NB4 (cell line): ENCODE measurements around the gene DIRAS1.
"Not testable (repeated sequence)": the region's sequence is repeated elsewhere in the genome, so short reads cannot be mapped to it uniquely, and the experiment has no call there.

ENCODE experiments used
- DNase-seq: peaks from one replicate; pipeline ENCODE4 v3.0.0; 2010; ENCODE audit warnings: low read depth
- H3K4me3 ChIP-seq: one replicate; pipeline ENCODE4 v1.5.1; 2011; ENCODE audit warnings: mild to moderate bottlenecking, low read depth, low read length, moderate library complexity
- MAX ChIP-seq: IDR thresholded peaks from 2 replicates; pipeline ENCODE4 v1.6.1; 2011; ENCODE audit warnings: low read depth, low read length
- MYC ChIP-seq: IDR thresholded peaks from 2 replicates; pipeline ENCODE4 v1.6.1; 2011; ENCODE audit warnings: low read depth, low read length
- POLR2A ChIP-seq: IDR thresholded peaks from 2 replicates; pipeline ENCODE4 v1.6.1; 2011; ENCODE audit warnings: mild to moderate bottlenecking; ENCODE audit not compliant: insufficient read length; ENCODE audit errors: extremely low read depth
- TF ChIP-seq, protein P1 (sequence below): IDR thresholded peaks from one replicate; pipeline ENCODE4 v1.5.1; 2012; ENCODE audit warnings: low read depth, low read length

Gene DIRAS1

GRCh38 chr19:2683430-2684003, 37.7 kb downstream of the DIRAS1 start:
- no peak for DNase-seq
- H3K4me3 ChIP-seq = no peak overlapping the region
- no peak for TF ChIP-seq MAX
- TF ChIP-seq POLR2A = no peak
- TF ChIP-seq MYC = no peak
- TF ChIP-seq, protein P1, sequence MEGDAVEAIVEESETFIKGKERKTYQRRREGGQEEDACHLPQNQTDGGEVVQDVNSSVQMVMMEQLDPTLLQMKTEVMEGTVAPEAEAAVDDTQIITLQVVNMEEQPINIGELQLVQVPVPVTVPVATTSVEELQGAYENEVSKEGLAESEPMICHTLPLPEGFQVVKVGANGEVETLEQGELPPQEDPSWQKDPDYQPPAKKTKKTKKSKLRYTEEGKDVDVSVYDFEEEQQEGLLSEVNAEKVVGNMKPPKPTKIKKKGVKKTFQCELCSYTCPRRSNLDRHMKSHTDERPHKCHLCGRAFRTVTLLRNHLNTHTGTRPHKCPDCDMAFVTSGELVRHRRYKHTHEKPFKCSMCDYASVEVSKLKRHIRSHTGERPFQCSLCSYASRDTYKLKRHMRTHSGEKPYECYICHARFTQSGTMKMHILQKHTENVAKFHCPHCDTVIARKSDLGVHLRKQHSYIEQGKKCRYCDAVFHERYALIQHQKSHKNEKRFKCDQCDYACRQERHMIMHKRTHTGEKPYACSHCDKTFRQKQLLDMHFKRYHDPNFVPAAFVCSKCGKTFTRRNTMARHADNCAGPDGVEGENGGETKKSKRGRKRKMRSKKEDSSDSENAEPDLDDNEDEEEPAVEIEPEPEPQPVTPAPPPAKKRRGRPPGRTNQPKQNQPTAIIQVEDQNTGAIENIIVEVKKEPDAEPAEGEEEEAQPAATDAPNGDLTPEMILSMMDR = no peak

DNA sequence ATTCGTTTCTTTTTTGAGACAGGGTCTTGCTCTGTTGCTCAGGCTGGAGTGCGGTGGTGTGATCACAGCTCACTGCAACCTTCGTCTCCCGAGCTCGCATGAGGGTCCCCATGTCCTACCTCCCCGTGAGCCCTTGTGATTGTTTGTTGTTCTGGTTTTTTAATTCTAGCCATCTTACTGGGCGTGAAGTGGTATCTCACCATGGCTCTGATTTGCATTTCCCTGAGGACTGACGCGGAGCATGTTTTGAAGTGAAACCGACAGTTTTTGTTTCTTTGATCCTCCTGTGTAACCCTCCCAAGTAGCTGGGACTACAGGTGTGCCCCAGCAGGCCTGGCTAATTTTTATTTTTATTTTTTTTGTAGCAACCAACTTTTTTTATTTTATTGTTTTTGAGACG, 40.4 kb downstream of the DIRAS1 start:
- no peak for DNase-seq
- TF ChIP-seq MYC (no peak), MAX (no peak), POLR2A (no peak)
- TF ChIP-seq, protein P1 = no peak
- no peak overlapping the region for H3K4me3 ChIP-seq

- TF ChIP-seq MAX (no peak), MYC (no peak)
- no peak overlapping the region for H3K4me3 ChIP-seq
- no peak for DNase-seq
Observed at GRCh38 chr19:2679439-2679838, 41.7 kb downstream of the DIRAS1 start.

- DNase-seq, H3K4me3 ChIP-seq: not testable (repeated sequence)
Observed at GRCh38 chr19:2678948-2679347, 42.2 kb downstream of the DIRAS1 start.

DNA sequence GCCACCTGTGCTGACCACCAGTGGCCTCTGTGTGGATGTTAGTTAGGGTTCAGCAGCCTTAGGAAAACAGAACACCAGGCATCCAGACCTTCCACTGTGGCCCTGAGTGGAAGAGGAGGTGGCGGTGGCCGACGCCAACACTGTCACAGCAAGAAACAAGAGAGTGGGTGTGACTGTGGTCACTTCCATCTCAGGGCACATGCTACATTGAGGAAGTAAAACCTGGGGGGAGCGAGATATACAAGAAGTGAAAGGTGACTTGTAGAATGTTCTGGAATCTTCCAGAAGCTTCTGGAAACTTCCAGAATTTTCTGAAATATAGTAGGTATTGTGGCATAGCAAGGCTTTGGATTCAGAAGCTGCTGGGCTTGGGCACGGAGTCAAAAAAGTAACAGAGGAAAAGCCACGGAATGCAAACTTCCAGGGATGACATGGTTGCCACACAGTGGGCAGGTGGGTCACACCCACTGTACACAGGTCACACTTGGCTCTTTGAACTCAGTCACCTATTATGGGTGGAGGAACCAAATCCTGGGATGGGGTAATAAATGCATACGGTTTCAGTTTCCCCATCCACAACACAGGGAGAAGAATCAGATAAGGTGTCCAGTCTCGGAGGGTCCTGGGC, 43.0 kb downstream of the DIRAS1 start:
- TF ChIP-seq, protein P1 = no peak
- TF ChIP-seq POLR2A (no peak), MAX (no peak), MYC (no peak)
- peak; percentile 18 for DNase-seq
- no peak overlapping the region for H3K4me3 ChIP-seq

- TF ChIP-seq, protein P1 = no peak
- no peak for TF ChIP-seq MYC
- TF ChIP-seq POLR2A = no peak
- no peak for TF ChIP-seq MAX
- DNase-seq = no peak
- H3K4me3 ChIP-seq = no peak overlapping the region
Observed at GRCh38 chr19:2676823-2677222, 44.3 kb downstream of the DIRAS1 start.

DNA sequence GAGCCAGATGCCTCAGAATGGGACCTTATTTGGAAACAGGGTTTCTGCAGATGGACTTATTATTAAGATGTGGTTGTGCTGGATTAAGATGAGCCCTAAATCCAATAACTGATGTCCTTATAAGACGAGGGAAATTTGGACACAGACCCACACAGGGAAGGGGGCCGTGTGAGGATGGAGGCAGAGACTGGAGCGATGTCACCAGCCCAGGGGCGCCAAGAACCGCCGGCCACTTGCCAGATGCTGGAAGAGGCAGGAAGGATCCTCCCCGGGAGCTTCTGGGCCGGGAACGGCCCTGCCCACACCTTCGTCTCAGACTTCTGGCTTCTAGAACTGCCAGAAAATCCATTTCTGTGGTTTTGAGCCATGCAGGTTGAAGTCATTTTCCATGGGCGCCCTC, 45.3 kb downstream of the DIRAS1 start:
- H3K4me3 ChIP-seq = no peak overlapping the region
- TF ChIP-seq POLR2A (no peak), MYC (no peak), MAX (no peak)
- TF ChIP-seq, protein P1 = no peak
- no peak for DNase-seq
